NCI-H82 treated with DMSO at 0.1 percent for 48 hours (cell line): Measurements from ENCODE around the gene DGKI.

ENCODE experiments used
- DNase-seq: peaks from one replicate; lab custom pipeline; 2025; ENCODE audit not compliant: unreplicated experiment; lab: John Stamatoyannopoulos, UW

The DGKI gene

GRCh38 chr7:137658190-137658900 lies 188.4 kb downstream of the DGKI start:
- DNase-seq = no peak

GRCh38 chr7:137657476-137658189 lies 189.1 kb downstream of the DGKI start:
- DNase-seq = no peak

- DNase-seq = no peak
These were observed 189.9 kb downstream of the DGKI start for GRCh38 chr7:137656850-137657232.

GRCh38 chr7:137656227-137656849 lies 190.4 kb downstream of the DGKI start:
- DNase-seq = peak; percentile 46

GRCh38 chr7:137655804-137656203 lies 191.0 kb downstream of the DGKI start:
- no peak for DNase-seq

GRCh38 chr7:137652721-137653120 lies 194.1 kb downstream of the DGKI start:
- no peak for DNase-seq

- no peak for DNase-seq
These were observed 198.7 kb downstream of the DGKI start for GRCh38 chr7:137647905-137648565.

- DNase-seq = no peak
These were observed 204.3 kb downstream of the DGKI start for GRCh38 chr7:137642472-137642871.

- DNase-seq = no peak
These were observed 204.7 kb downstream of the DGKI start for GRCh38 chr7:137642031-137642430.

GRCh38 chr7:137636376-137636775 lies 210.4 kb downstream of the DGKI start:
- no peak for DNase-seq

GRCh38 chr7:137635874-137636273 lies 210.9 kb downstream of the DGKI start:
- no peak for DNase-seq

- no peak for DNase-seq
These were observed 211.6 kb downstream of the DGKI start for GRCh38 chr7:137635132-137635531.

GRCh38 chr7:137634356-137634755 lies 212.4 kb downstream of the DGKI start:
- DNase-seq = no peak

- DNase-seq = no peak
These were observed 213.6 kb downstream of the DGKI start for GRCh38 chr7:137633133-137633532.

GRCh38 chr7:137628216-137628615 lies 218.6 kb downstream of the DGKI start:
- no peak for DNase-seq

GRCh38 chr7:137626469-137627067 lies 220.2 kb downstream of the DGKI start:
- DNase-seq = no peak

GRCh38 chr7:137625197-137625596 lies 221.6 kb downstream of the DGKI start:
- no peak for DNase-seq

GRCh38 chr7:137619181-137619580 lies 227.6 kb downstream of the DGKI start:
- no peak for DNase-seq

GRCh38 chr7:137618748-137619147 lies 228.0 kb downstream of the DGKI start:
- no peak for DNase-seq

- DNase-seq = no peak
These were observed 233.7 kb downstream of the DGKI start for GRCh38 chr7:137613006-137613525.

GRCh38 chr7:137611606-137612005 lies 235.2 kb downstream of the DGKI start:
- no peak for DNase-seq
